Measurements from ENCODE around the gene ABHD11. TPM values are rescaled to one million over a fixed set of nuclear protein-coding genes. Genes with fewer than 3 reads are reported as not detected.

The ABHD11 gene
- total and polyA plus RNA-seq, 9 of the 15 experiments (the other 6 are each of a cell fraction or from before 2014, with no cell fraction given): 7.7 to 44.2 (median 18.9) TPM

DNA sequence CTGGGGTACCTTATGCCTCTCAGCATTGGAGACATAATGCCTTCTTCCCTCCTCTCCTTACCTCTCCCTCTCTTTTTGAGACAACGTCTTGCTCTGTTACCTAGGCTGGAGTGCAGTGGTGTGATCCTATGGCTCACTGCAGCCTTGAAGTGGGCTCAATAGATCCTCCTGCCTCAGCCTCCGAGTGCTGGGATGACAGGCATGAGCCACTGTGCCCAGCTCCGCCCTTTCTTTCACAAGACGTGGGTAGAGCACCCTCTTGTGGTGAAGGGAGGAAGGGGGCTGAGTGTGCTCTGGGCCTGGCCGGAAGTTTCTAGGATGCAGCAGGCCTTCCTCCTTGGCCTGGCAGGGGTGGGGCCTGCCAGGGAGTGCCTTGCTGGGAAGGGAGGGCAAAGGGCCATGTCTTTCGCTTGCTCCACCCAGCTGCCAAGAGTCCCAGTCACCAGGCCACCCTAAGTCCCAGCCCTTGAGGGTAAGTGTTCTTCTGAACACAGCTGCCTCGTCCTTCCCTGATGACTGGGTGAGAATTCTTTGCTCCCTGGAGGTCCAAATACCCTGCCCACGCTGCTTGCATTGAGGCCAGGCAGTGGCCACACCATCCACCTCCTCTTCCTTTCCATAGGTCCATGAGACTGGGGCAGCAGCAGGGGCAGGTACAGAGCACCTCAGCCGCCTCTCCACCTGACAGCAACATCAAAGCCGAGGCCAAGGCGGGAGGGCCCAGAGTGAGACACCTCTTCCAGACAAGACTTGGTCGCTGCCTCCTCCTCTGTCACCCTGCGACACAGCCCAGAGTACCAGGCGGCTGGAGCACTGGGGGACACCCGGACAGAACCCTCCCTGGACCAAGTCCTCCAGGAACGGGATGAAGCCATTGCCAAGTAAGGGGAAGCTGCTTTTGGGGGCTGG, 3.7 kb downstream of the ABHD11 start (continued):
- TF ChIP-seq, protein P1, sequence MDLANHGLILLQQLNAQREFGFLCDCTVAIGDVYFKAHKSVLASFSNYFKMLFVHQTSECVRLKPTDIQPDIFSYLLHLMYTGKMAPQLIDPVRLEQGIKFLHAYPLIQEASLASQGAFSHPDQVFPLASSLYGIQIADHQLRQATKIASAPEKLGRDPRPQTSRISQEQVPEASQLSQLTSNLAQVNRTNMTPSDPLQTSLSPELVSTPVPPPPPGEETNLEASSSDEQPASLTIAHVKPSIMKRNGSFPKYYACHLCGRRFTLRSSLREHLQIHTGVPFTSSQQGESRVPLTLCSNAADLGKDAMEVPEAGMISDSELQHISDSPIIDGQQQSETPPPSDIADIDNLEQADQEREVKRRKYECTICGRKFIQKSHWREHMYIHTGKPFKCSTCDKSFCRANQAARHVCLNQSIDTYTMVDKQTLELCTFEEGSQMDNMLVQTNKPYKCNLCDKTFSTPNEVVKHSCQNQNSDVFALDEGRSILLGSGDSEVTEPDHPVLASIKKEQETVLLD (IDR thresholded peaks at IDR 0.05): no peak
- TF ChIP-seq RBFOX2 (IDR thresholded peaks at IDR 0.05; ENCODE audit: low read depth, low read length): peak; percentile 45; the same call in 1 of the 2 replicates
- no peak for TF ChIP-seq NFATC3 (IDR thresholded peaks at IDR 0.05)
- no peak for TF ChIP-seq BDP1 (IDR thresholded peaks at IDR 0.05; ENCODE audit: insufficient read depth, insufficient read length)
- peak; percentile 22; the same call in 1 of the 2 replicates for TF ChIP-seq ARID2 (IDR thresholded peaks at IDR 0.05)
- TF ChIP-seq MTA1 (IDR thresholded peaks at IDR 0.05; ENCODE audit: borderline replicate concordance): no peak
- TF ChIP-seq PHB2 (IDR thresholded peaks at IDR 0.05; ENCODE audit: low read depth): no peak
- TF ChIP-seq NR2C1 (IDR thresholded peaks at IDR 0.05): no peak
- TF ChIP-seq NR2C1 (tag; IDR thresholded peaks at IDR 0.05): no peak
- no peak for TF ChIP-seq FOXM1 (IDR thresholded peaks at IDR 0.05; ENCODE audit: low read depth)
- TF ChIP-seq FOXM1 (CRISPR knock-in tag; IDR thresholded peaks at IDR 0.05; ENCODE audit: low read depth): 0 out of 2 replicates have a peak, but pooled peaks have one; percentile 63
- TF ChIP-seq NRF1 (conservative IDR thresholded peaks at IDR 0.05 in 1 of 2, IDR thresholded peaks at IDR 0.05 in 1 of 2): 0 out of 4 replicates have a peak, but pooled peaks of 1 of the 2 experiments have one; percentile 18
- TF ChIP-seq HDAC2 (IDR thresholded peaks at IDR 0.05): peak; percentile 71; the same call in 1 of the 2 replicates
- TF ChIP-seq CBX1 (IDR thresholded peaks at IDR 0.05; ENCODE audit: low read depth): peak; percentile 10; the same call in 1 of the 2 replicates
- no peak for TF ChIP-seq ZNF140 (CRISPR knock-in tag; IDR thresholded peaks at IDR 0.05)
- TF ChIP-seq RHOXF2B (CRISPR knock-in tag; conservative IDR thresholded peaks at IDR 0.05): peak; percentile 81; the same call in 1 of the 2 replicates
- TF ChIP-seq BCL6 (CRISPR knock-in tag; IDR thresholded peaks at IDR 0.05): no peak
- peak; percentile 45; the same call in 1 of the 2 replicates for TF ChIP-seq ESRRA (IDR thresholded peaks at IDR 0.05; ENCODE audit: borderline replicate concordance, low read depth)
- peak; percentile 57 for TF ChIP-seq ZNF384 (IDR thresholded peaks at IDR 0.05; ENCODE audit: low read depth, low read length)
- no peak for TF ChIP-seq CREB3 (tag; conservative IDR thresholded peaks at IDR 0.05; ENCODE audit: low read depth)
- TF ChIP-seq ZNF280B (CRISPR knock-in tag; IDR thresholded peaks at IDR 0.05): no peak
- TF ChIP-seq ZNF232 (CRISPR knock-in tag; IDR thresholded peaks at IDR 0.05): no peak
- no peak for TF ChIP-seq ZZZ3 (IDR thresholded peaks at IDR 0.05)
- TF ChIP-seq ZNF431 (CRISPR knock-in tag; IDR thresholded peaks at IDR 0.05): no peak
- TF ChIP-seq, protein P2, sequence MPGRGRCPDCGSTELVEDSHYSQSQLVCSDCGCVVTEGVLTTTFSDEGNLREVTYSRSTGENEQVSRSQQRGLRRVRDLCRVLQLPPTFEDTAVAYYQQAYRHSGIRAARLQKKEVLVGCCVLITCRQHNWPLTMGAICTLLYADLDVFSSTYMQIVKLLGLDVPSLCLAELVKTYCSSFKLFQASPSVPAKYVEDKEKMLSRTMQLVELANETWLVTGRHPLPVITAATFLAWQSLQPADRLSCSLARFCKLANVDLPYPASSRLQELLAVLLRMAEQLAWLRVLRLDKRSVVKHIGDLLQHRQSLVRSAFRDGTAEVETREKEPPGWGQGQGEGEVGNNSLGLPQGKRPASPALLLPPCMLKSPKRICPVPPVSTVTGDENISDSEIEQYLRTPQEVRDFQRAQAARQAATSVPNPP (IDR thresholded peaks at IDR 0.05; ENCODE audit: borderline replicate concordance, insufficient read depth, insufficient read length): no peak
- peak; percentile 55; the same call in 1 of the 2 replicates for TF ChIP-seq ELF1 (tag; IDR thresholded peaks at IDR 0.05)

All from K562 (cell line).